Stomach (tissue), 4 donors: ENCODE data around the gene BTBD6.

Source experiments
- POLR2A ChIP-seq, 4 donors: fragments of 450-650 bp; IDR thresholded peaks; one replicate each; pipeline ENCODE4 v1.6.1; 2016; ENCODE audit warnings: antibody characterized with exemption in 4 of 4, control low read depth in 2 of 4, mild to moderate bottlenecking in 1 of 4, moderate library complexity in 1 of 4
- TF ChIP-seq, protein P1 (sequence below), 7 experiments: fragments of 450-650 bp in 4 of 7; fragments of 200-600 bp in 3 of 7; sonication (generic) in 3 of 7; IDR thresholded peaks; one replicate each; pipeline ENCODE4 v1.5.1; 2016 to 2019; ENCODE audit warnings: antibody characterized with exemption in 7 of 7, control low read depth in 2 of 7, mild to moderate bottlenecking in 1 of 7

DNA sequence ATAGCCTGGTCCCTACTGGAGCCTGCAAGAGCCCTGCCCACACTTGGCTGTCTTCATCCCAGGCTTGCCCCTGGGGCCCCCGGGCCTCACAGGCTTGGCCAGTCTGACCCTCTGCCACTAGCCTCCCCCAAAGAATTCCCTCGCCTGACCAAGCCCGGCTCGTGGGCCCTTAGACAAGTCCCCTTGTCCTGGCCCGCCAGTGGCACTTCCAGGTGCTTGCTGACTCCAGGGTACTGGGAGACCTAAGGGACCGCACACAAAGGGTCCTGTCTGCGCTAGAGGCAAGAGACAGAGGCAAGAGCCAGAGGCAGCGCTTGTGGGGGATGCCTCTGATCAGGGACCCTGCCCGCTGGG, 5.0 kb downstream of the BTBD6 start:
- TF ChIP-seq, protein P1, sequence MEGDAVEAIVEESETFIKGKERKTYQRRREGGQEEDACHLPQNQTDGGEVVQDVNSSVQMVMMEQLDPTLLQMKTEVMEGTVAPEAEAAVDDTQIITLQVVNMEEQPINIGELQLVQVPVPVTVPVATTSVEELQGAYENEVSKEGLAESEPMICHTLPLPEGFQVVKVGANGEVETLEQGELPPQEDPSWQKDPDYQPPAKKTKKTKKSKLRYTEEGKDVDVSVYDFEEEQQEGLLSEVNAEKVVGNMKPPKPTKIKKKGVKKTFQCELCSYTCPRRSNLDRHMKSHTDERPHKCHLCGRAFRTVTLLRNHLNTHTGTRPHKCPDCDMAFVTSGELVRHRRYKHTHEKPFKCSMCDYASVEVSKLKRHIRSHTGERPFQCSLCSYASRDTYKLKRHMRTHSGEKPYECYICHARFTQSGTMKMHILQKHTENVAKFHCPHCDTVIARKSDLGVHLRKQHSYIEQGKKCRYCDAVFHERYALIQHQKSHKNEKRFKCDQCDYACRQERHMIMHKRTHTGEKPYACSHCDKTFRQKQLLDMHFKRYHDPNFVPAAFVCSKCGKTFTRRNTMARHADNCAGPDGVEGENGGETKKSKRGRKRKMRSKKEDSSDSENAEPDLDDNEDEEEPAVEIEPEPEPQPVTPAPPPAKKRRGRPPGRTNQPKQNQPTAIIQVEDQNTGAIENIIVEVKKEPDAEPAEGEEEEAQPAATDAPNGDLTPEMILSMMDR (IDR thresholded peaks at IDR 0.05), result no peak
- TF ChIP-seq POLR2A (IDR thresholded peaks at IDR 0.05), result no peak
